ENCODE results near the gene KIAA1549.
"Not testable (repeated sequence)": the region's sequence is repeated elsewhere in the genome, so short reads cannot be mapped to it uniquely, and the experiment has no call there.

Gene KIAA1549

DNA sequence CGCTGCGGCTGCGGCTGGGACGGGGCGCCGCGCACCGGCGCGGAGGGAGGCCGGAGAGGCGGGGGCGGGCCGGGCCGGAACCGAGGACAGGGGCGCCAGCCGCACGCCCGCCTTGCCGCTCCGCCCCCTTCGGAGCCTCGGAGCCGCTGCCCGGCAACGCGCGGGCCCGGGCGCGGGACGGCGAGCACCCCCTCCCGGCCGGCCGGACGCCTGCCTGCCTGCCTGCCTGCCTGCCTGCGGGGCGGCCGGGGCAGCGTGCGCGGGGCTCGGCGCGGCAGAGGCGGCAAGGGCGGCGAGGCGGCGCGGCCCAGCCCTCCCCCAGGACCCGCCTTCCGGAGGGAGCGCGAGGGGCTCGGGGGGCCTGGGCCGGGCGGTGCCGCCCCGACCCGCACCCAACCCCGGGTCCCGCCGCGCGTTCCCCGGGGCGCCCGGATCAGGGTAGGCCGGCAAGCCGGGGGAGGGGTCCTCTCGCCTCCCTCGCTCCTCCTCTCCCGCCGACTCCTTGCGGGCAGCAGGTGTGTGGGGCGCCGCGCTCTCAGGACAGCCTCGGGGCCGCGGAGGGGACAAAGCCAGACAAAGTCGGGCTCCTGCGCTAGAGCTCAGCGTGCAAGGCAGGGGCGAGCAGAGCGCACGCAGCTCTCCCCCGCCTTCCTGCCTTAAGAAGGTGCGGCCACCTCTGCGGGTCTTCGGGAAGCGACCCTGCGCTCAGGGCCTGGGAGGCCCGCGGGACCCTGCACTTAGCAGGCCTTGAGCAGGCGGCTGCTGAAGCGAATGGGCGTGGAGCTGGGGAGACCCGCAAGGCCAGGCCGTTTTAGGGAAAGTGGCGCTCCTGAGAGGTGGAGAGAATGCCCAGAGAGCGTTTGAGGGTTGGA is at the start of gene KIAA1549:
Gene KIAA1549 (minus strand): TSS at position 58 of the 872 bp plus-strand sequence. CDS start 120 bp downstream, outside the sequence.
- DNase-seq, result peak; percentile 76

DNA sequence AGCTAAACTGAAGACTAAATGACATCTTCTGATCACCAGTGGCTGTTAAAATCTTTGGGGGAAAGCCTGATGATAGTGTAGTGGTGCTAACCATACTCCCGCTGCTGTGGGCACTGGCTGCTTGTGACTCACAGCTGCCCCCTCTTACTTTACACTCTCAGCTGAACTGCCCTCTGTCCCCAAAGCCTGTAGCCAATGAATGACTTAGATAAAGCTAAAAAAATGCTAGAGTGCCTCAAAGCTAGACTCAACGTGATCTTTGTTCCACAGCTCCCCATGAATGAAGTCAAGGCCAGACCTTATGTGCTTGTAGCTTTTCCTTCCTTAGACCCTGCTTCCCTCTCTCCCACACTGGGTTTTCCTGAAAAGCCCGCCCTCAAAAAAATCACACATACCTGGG is 48.2 kb upstream of the KIAA1549 start:
- no peak for DNase-seq

DNA sequence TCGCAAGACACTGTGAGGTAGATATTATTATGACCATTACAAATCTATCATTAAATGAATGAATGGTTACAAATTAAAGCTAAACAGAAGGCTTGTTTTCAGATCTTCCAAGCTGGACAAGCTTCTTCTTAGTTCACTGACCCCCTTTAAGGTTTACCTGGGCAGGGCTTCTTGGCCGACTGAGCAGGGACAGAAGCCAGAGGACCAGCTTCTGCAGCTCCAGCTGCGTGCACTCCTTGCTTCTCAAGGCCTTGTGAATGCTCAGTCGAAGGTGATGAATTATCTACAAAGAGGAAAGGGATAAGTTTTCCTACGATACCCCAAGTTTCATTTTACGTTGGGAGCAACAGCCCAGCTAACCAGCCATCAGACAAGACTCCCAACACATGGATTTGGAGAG is 45.4 kb upstream of the KIAA1549 start:
- no peak for DNase-seq

DNA sequence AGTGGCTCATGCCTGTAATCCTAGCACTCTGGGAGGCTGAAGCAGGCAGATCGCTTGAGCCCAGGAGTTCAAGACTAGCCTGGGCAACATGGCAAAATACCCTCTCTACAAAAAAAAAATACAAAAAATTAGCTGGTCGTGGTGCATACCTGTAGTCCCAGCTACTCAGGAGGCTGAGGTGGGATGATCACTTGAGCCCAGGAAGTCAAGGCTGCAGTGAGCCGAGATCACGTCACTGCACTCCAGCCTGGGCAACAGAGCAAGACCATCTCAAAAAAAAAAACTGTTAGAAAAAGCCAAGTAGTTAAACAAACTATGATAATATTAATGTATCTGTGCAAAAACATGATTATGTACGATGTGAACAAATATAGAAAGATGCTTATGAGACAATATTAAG is 44.7 kb upstream of the KIAA1549 start:
- DNase-seq, result not testable (repeated sequence)

DNA sequence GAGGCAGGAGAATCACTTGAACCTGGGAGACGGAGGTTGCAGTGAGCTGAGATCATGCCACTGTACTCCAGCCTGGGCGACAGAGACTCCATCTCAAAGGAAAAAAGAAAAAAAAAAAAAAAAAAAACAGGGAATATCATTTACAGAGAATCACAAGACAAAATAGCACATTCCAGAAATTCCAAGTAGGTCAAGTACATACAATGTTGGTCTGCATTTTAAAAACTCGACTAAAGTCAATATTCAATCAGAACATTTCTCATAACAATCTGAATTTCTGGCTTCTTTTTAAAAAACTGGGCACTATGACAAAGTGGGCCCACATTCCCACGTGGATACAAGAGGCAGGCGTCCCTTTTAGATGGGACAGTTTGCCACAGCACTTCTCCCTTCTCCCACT is 41.9 kb upstream of the KIAA1549 start:
- DNase-seq, result no peak

DNA sequence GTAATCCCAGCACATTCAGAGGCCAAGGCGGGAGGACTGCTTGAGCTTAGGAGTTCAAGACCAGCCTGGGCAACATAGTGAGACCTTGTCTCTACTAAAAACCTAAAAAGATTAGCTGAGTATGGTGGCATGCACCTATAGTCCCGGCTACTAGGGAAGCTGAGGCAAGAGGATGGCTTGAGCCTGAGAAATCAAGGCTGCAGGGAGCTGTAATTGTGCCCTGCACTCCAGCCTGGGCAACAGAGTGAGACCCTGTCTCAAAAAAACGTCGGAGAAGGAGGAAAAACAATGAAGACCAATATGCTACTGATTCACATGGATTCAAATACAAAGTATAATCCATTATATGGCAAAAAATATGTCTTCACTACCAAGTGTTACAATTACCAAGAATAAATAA is 41.1 kb upstream of the KIAA1549 start:
- DNase-seq, result no peak

DNA sequence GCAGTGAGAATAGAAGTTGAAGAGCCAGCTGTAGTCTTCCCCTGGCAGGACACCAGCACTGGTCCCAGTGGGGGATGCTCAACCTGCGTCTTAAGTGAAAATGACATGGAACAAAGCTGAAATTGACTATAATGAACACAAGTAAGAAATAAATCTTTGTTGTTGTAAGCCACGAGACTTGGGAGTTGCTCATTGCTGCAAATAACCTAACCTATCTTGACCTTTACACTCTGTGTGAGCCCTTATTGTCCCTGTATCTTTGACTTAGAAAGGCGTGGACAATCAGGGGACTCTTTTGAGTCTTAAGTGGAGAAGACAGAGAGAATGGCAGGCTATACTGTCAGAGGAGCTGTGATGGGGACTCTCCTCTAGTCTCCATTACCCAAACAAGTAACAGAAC is 37.7 kb upstream of the KIAA1549 start:
- DNase-seq, result no peak

DNA sequence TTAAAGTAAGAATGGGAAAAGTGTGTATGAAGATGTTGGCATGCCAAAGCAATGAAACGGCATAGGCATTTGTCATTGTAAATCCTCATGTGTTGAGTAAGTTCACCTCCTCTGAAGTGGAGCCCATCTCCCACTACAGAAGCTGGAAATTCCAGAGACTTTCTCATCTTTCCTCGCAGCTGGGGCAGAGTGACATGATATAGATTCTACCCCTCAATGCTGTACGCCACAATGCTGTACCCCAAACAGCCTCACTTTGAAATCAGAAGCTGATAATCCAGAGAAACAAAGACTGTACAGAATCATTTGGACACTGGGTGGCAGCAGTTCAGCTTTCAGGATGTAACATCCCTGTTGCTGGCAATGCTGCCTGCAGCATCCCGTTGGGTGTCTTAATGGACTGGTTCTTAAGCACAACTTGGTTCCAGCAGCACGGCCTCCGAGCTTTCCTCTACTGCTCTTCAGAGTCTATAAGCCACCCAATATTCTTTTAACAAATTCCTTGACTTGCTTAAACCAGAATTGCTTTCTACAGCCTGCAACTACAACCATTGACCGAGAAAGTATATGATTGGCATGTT is 35.8 kb upstream of the KIAA1549 start:
- peak; percentile 66 for DNase-seq

DNA sequence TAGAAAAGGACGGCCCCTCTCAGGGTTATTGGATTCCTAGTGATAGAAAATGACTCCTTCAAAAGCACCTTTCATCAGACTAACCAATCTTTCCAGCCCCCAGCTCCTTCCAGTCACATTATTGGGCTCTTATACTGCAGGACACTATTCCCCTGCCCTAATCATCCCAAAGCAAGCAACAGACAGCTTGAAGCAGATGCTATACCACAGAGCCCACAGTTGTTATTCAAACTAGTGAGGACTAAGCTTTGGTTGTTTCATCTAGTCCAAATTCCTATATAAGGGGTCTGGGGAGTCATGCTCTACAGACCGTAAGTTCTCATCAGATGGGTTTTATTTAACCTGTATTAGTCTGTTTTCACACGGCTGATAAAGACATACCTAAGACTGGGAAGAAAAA is 30.2 kb upstream of the KIAA1549 start:
- no peak for DNase-seq

DNA sequence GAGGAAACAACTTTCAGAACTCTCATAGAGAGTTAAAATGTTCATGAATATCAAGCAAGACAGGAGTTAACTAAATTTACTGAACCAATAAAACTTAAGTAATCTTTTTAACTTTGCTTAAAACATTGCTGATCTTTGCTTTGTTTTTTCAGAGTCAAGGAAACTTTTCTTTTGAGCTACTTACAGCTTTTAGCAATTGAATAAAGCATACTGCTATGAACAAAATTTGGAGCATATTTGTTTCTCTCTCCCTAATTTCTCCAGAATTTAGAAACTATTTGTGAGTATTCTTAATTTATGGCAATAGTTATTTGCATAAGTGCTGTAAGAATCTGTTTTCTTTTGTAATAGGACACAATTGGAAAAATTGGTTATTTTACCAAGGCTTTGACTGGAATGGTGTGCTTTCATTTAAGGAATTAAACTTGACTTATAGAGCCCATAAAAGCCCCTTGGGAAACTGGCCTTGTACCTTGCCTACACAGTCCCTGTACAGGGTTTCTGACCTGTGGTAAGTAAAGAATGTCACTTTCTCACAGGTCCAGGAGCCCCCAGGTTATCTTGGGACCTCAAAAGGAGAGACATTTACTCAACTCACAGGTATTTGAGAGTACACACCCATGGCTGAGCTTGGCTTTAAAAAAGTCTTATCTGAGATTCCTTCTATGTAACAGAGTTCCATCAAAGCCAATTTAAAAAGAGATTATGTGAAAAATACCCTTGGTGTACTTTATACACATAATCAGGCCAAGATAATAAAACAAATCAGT is 23.3 kb upstream of the KIAA1549 start:
- DNase-seq, result no peak

DNA sequence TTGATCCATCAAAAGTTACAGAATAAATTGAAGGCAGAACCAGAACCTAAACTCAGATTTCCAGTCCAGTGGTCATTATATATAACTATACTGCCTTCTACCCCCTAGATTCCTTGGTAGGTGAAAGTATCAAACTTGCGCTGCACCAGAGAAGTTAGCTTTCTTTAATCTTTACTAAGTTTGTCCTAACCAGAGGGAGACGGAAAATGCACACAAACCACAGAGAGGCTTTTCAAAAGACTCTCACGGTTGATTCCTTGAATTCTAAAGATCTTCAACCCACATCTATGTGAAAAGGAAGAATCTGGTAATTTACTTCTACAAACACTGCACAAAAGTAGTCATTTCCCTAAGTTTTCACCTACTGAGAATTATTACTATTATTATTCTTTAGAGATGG is 18.2 kb upstream of the KIAA1549 start:
- DNase-seq, result no peak

DNA sequence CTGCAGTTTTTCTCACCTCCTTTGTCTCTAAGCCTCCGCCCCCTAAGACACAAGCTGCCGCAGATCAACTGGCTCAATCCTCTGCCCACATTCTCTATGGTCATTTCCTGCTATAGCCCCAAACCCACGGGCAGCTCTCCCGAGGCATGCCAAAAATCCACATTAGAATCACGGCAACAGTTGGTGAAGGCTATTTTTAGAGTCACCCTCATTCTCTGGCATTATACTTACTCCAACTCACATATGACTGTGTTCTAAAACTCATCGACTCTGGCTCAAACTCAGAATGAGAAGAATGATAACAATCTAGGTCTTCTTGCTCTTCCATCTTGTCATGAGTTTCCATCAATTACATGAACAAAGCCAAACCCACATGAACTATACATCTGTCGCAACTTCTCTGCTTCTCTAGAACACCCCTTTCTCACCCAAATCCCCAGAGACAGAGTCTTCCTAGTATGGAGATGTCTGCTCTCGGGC is 10.9 kb upstream of the KIAA1549 start:
- no peak for DNase-seq

DNA sequence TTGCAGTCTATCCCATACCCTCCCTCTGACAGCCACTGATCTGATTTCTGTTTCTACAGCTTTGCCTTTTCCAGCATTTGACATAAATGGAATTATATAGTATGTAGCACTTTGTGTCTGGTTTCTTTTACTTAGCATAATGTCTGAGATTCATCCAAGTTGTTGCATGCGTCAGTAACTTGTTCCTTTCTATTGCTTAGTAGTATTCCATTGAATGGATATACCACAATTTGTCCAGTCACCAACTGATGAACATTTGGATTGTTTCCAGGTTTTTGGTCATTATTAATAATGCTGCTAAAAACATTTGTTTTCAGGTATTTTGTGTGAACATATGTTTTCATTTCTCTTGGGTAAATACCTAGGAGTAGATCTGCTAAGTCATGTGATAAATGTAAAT is 6.5 kb upstream of the KIAA1549 start:
- DNase-seq, result no peak

DNA sequence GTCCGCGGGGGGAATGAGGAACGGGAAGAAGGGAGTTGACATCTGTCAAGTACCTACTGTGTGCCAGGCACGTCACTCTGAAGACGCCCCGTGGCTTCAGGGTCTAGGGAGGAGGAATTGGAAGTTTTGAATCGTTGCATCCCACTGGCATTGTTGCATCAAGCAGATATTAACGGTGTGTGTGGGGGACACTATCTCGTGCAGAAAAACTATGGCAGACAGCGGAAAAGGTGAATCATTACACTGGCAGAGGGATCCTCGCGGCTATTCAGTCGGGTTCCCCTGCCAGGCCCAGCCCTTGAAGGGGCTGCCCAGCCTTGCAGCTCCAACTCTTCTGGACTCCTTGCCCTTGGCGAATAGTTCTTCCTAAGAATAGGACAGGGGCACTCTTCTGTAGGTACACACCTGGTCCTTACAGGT is 1.0 kb upstream of the KIAA1549 start:
- no peak for DNase-seq

DNA sequence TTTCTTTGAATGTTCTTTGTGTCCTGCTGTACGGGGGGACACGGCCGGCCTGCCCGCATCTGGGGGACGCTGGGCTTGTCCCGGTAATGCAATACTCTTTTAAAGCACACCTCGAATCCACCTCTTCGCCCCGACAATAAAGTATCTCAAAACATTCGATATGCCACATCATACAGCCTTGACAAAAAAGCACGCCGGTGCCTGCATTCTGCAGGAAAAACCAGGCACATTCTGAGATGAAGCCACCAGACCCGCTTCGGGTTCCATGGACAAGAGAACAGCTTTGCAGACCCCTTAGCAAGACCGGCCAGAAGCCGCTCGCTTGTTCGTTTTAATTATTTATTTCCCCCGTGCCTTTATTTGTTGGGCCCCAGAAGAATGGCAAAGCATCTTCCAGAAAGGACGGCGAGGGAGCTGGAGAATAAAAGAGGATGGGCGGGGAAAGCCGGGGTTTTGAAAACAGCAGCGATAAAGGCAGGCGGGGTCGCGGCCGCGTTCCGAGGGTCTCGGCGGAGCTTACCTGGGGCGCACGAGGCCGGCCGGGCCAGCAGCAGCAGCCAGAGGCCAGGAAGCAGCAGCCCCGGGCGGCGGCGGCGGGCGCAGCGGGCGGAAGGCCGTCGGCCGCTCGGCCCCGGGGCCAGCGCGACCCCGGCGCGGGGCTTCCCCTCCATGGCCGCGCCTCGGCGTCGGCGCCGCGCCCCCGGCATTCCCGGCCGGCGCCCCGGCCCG is 462 bp downstream of the KIAA1549 start:
- peak; percentile 64 for DNase-seq

DNA sequence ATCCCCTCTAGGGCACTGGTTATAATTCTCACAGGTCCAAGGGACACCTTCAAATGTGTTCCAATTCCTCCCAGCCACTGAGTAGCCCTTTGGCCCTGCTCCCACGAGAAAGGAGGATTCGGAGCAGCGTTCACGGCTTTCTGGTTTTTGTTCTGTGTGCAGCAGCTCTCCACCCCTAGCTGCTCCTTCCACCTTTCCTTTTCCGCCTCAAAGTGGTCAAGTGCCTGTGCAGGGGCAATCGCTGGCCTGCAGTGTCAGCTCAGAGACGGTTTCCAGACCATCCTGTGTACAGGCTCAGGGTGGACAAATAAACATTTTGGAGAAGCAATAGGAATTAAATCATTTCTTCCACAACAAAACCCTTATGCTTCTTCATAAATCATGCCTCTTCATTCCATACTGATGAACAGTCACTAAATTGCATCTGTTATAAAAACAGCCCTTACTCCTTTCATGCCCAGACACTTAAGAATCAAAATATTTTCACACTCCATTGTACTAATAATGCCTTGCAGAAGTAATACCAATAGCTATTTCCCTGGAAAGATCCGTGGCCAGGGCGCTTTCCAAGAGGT is 1.1 kb downstream of the KIAA1549 start:
- peak; percentile 57 for DNase-seq

DNA sequence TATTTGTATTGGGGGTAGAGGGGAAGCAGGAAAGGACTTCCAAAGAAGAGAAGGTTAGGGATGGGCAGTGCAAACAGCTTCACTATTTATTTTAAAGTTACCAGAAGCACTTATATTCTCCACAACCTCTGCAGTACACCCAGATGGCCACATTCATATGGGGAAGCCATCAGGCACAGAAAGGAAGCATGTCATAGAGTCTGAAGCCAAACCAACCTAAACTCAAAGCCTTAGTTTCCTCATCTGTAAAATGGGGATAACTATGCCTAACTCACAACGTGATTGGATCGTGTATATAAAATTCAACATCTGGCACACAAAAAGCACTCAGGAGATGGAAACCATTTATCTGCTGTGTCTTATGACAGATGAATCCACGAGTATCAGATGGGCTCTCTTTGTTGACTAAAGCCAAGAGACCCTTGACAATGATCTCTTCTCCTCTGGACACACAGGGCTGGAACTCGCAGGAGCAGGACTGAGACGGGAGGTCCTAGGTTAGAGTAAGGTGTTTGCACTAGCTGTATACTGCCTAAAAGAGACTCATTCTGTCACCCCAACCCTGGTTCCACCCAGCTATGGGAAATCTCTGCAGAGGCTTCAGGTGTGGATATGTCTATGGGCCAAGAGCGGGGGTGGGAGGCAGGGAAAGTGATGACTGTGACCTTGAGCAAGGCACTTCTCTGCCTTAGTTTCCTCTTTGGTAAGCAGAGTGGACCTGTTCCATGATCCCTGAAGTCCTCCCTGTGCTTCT is 1.8 kb downstream of the KIAA1549 start:
- DNase-seq, result no peak

DNA sequence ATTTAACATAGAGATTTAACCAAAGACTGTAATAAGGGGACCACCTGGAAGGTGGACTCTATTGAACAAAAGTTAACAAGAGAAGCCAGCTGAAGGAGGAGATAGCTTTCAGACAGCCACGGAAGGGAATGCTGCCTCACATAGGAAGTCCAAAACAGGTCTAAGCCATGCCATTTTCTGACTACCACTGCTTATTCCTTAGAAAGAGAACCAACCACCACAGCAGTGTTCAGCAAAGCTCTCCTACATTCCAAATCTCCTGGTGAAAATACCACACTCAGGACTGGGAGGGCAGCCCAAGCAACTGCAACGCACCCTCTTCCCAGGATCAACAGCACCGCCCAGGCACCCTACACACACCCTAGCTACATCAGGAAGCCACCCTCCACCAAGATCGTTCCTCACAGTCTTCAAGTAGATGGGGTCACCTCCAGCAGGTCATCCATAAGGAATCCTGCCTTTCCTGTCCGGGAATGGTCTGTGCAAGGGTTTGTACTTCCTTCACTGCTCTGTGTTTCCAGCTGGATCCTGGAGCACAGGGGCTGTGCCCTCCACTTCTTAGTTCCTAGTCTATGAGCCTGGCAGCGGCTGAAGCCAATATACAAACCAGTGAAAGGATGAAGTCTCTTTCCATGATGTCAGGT is 2.5 kb downstream of the KIAA1549 start:
- no peak for DNase-seq

DNA sequence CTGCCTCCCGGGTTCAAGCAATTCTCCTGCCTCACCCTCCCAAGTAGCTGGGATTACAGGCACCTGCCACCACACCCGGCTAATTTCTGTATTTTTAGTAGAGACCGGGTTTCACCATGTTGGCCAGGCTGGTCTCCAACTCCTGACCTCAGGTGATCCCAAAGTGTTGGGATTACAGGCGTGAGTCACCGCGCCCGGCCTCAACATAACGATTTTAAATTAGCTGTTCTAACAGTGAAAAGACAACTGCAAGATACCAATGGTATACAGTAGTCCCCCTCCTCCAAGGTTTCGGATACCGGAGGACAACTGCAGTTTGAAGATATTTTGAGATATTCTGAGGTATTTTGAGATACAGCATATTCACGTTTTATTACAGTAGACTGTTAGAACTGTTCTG is 5.0 kb downstream of the KIAA1549 start:
- DNase-seq, result not testable (repeated sequence)

DNA sequence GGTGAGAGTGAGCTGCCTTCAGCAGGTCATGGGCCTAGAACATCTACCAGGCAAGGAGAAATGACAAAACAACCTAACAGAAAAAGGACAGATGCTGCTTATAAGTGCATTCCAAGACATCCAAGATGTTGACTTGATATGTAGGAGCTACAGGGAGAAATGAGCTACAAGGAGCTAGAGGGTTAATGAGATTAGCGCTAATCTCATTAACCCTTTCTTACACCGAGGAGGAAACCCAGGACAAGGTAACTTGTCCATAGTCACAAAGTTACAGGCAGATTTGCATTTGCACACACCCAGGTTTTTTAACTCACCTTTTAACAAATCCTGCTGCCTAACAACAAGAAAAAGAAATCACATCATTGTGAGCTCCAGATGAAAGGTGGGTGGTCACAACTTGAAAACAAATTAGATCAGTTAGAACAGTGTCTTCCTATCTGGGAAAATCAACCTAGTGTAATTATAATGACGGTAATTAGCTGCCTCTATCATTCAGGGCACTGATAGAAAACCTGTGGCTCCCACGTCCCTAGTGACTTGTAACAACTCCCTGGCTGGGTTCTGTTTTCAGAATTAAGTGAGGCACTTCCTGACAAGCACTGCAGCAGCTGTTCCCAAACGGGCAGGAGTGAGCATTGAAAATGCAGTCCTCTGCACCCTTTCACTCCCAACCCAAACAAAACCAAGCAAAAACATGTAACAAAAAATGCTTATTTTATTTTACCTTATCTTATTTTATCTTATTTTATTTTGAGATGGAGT is 5.7 kb downstream of the KIAA1549 start:
- peak; percentile 62 for DNase-seq

Data from NCI-H1092 treated with DMSO at 0.1 percent for 48 hours (cell line).